Astrocyte (in vitro differentiated cells and primary cell): ENCODE results near the gene PRR22.

Experiments
- EZH2 ChIP-seq: IDR thresholded peaks from 2 replicates; pipeline ENCODE4 v1.6.1; 2012; ENCODE audit warnings: mild to moderate bottlenecking, low read length, inconsistent platforms; ENCODE audit not compliant: insufficient read depth
- TF ChIP-seq, protein P1 (sequence below): IDR thresholded peaks from 2 replicates; pipeline ENCODE4 v1.5.1; 2011; ENCODE audit warnings: low read depth, mild to moderate bottlenecking, inconsistent platforms, low read length, moderate library complexity; ENCODE audit not compliant: insufficient read depth

DNA sequence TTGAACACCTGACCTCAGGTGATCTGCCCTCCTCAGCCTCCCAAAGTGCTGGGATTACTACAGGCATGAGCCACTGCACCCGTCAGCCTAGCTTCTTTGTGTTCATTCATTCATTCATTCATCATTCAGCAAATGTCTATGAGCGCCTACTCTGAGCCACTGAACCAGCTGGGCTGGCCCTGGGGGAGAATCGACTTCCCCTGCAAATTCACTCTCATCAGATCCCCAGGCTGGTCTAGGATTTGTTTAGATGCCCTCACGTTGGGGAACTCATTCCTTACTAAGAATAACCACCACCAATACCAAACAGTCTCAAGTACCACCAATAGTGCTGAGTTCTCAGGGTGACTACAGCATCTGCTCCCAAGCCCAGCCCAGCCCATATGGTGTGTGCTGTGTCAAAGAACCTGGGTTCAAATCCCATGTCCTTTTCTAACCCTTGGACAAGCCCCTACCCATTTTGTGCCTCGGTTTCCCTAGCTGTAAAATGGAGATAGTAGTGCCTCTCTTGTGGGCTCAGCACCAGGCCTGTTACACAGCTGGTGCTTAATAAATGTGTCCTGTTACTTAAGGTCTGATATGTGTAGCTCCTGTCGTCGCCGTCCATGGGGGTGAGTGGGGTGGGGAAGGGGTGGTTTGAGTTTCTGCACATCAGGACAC, 37.1 kb upstream of the PRR22 start:
- TF ChIP-seq, protein P1, sequence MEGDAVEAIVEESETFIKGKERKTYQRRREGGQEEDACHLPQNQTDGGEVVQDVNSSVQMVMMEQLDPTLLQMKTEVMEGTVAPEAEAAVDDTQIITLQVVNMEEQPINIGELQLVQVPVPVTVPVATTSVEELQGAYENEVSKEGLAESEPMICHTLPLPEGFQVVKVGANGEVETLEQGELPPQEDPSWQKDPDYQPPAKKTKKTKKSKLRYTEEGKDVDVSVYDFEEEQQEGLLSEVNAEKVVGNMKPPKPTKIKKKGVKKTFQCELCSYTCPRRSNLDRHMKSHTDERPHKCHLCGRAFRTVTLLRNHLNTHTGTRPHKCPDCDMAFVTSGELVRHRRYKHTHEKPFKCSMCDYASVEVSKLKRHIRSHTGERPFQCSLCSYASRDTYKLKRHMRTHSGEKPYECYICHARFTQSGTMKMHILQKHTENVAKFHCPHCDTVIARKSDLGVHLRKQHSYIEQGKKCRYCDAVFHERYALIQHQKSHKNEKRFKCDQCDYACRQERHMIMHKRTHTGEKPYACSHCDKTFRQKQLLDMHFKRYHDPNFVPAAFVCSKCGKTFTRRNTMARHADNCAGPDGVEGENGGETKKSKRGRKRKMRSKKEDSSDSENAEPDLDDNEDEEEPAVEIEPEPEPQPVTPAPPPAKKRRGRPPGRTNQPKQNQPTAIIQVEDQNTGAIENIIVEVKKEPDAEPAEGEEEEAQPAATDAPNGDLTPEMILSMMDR, result no peak
- no peak for TF ChIP-seq EZH2
